Measurements from ENCODE around the gene TOP3A. TPM values are rescaled to one million over a fixed set of nuclear protein-coding genes. Genes with fewer than 3 reads are reported as not detected.

The TOP3A gene
- total RNA-seq, 1 donor from 2014 or later, result 52.8 TPM

DNA sequence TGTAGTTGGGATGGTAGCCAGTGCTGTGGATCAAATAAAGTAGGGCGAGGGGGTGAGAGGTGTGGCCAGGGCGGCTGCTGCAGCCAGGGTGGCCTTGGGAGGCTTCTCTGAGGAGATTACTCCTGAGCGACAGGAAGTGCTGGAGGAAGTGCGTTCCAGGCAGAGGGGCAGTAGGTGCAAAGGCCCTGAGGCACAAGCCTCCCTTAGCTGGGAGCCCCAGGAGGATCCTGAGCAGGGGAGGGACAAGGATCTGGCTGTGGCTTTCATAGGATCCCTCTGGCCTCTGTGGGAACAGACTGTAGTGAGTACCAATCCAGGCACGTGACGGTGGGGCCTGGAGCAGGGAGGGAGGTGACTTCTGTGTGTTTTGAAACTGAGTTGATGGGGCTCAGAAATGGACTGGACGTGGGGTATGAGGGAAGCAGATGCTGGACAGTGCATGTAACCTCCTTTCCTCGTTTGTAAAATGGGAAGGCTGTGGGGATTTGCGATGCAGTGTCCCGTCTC, 86.6 kb downstream of the TOP3A start:
- H3K27me3 ChIP-seq, result no peaks in the 10 kb centered on the region
- H3K27ac ChIP-seq, result no peak overlapping the region
- no peak for DNase-seq (ENCODE audit: low spot score in 2 of 2)
- H3K36me3 ChIP-seq, result no peaks in the 10 kb centered on the region
- H3K4me1 ChIP-seq, result peaks cover 4 to 14% of the 10 kb centered on the region in 2 donors
- no peak overlapping the region for H3K4me3 ChIP-seq
- intact Hi-C loops (cut with DNase I), result loop anchor here (5.0 kb wide), 1 partner anchor 84 kb away; the partner anchor contains the start of gene TOP3A
- TF ChIP-seq, protein P1, sequence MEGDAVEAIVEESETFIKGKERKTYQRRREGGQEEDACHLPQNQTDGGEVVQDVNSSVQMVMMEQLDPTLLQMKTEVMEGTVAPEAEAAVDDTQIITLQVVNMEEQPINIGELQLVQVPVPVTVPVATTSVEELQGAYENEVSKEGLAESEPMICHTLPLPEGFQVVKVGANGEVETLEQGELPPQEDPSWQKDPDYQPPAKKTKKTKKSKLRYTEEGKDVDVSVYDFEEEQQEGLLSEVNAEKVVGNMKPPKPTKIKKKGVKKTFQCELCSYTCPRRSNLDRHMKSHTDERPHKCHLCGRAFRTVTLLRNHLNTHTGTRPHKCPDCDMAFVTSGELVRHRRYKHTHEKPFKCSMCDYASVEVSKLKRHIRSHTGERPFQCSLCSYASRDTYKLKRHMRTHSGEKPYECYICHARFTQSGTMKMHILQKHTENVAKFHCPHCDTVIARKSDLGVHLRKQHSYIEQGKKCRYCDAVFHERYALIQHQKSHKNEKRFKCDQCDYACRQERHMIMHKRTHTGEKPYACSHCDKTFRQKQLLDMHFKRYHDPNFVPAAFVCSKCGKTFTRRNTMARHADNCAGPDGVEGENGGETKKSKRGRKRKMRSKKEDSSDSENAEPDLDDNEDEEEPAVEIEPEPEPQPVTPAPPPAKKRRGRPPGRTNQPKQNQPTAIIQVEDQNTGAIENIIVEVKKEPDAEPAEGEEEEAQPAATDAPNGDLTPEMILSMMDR (IDR thresholded peaks at IDR 0.05), result no peak
- no peaks in the 10 kb centered on the region for H3K9me3 ChIP-seq

- H3K4me3 ChIP-seq, result no peak overlapping the region
- DNase-seq (ENCODE audit: low spot score in 2 of 2), result no peak
- no peaks in the 10 kb centered on the region for H3K27me3 ChIP-seq
- intact Hi-C loops (cut with DNase I), result loop anchor here (5.0 kb wide), 1 partner anchor 85 kb away; the partner anchor contains the start of gene TOP3A
- no peak overlapping the region for H3K27ac ChIP-seq
- no peaks in the 10 kb centered on the region for H3K36me3 ChIP-seq
- TF ChIP-seq, protein P1 (IDR thresholded peaks at IDR 0.05), result no peak
- no peaks in the 10 kb centered on the region for H3K9me3 ChIP-seq
- H3K4me1 ChIP-seq, result peaks cover 4 to 14% of the 10 kb centered on the region in 2 donors
These were observed 87.2 kb downstream of the TOP3A start for GRCh38 chr17:18227635-18228034.

GRCh38 chr17:18226284-18226945, 88.4 kb downstream of the TOP3A start:
- Histone ChIP-seq H3K27ac (peak overlapping the region; percentile 14 to 45), H3K27me3 (no peaks in the 10 kb centered on the region), H3K4me1 (peaks cover 4 to 14% of the 10 kb centered on the region in 2 donors), H3K36me3 (no peaks in the 10 kb centered on the region), H3K4me3 (peak overlapping the region; percentile 69 to 74), H3K9me3 (no peaks in the 10 kb centered on the region)
- TF ChIP-seq, protein P1 (IDR thresholded peaks at IDR 0.05), result no peak
- intact Hi-C loops (cut with DNase I), result loop anchor here (5.0 kb wide), 1 partner anchor 86 kb away; the partner anchor contains the start of gene TOP3A
- no peak for DNase-seq (ENCODE audit: low spot score in 2 of 2)

- H3K4me1 ChIP-seq, result peaks cover 4 to 14% of the 10 kb centered on the region in 2 donors
- no peaks in the 10 kb centered on the region for H3K9me3 ChIP-seq
- no peaks in the 10 kb centered on the region for H3K27me3 ChIP-seq
- H3K36me3 ChIP-seq, result no peaks in the 10 kb centered on the region
- intact Hi-C loops (cut with DNase I), result loop anchor here (1.0 to 5.0 kb wide), 3 partner anchors 35 to 87 kb away; partner anchors contain the start of genes ALKBH5, MIEF2 and TOP3A
- H3K4me3 ChIP-seq, result peak overlapping the region; percentile 69 to 74
- TF ChIP-seq, protein P1 (IDR thresholded peaks at IDR 0.05), result no peak
- no peak for DNase-seq (ENCODE audit: low spot score in 2 of 2)
- peak overlapping the region; percentile 45 to 56 for H3K27ac ChIP-seq
These were observed 89.0 kb downstream of the TOP3A start for GRCh38 chr17:18225642-18226283.

GRCh38 chr17:18225121-18225641, 89.6 kb downstream of the TOP3A start, which contains the start of gene LLGL1:
Gene LLGL1, plus strand, starts transcription at chr17:18225635. Its CDS starts 48 bp downstream, at chr17:18225683.
- intact Hi-C loops (cut with DNase I), result loop anchor here (1.0 to 5.0 kb wide), 3 partner anchors 35 to 87 kb away; partner anchors contain the start of genes ALKBH5, MIEF2 and TOP3A
- TF ChIP-seq, protein P1 (IDR thresholded peaks at IDR 0.05), result no peak
- peak within 1 kb of the TSS; percentile 69 to 74 for H3K4me3 ChIP-seq
- no peaks in the 10 kb centered on the region for H3K27me3 ChIP-seq
- no peaks in the 10 kb centered on the region for H3K36me3 ChIP-seq
- H3K9me3 ChIP-seq, result no peaks in the 10 kb centered on the region
- H3K4me1 ChIP-seq, result peaks cover 4 to 14% of the 10 kb centered on the region in 2 donors
- H3K27ac ChIP-seq, result peak within 1 kb of the TSS; percentile 45 to 56
- DNase-seq (ENCODE audit: low spot score in 2 of 2), result peak; percentile 85 to 98
